Non-pigmented ciliary epithelial cell (primary cell): ENCODE measurements around the gene GAS2L2.

Experiments
- DNase-seq: peaks from one replicate; pipeline ENCODE4 v3.0.0-alpha.2; 2010; ENCODE audit warnings: low read depth

Gene GAS2L2

GRCh38 chr17:35745749-35746320 lies 7.2 kb downstream of the GAS2L2 start:
- DNase-seq = no peak

GRCh38 chr17:35745246-35745645 lies 7.8 kb downstream of the GAS2L2 start:
- DNase-seq = no peak

DNA sequence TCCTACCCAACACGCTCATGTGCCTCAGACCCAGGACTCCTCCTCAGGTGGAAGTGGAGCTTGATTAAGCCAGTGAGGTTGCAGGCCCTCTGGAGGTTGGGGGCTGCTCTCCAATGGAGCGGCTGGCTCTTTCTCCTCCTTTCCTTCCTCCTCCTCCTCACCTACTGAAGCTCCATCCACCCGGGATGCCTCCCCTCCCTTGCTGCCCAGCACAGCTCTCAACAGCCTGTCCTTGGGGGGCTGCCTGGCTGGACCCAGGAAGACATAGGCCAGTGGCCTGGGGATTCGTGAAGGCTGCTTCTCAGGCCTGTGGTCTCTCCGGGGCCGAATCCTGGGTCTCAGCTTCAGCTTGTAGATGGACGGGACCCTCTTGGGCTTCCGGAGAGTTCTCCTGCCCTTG lies 8.2 kb downstream of the GAS2L2 start:
- no peak for DNase-seq

GRCh38 chr17:35743626-35744328 lies 9.3 kb downstream of the GAS2L2 start:
- no peak for DNase-seq

- DNase-seq = no peak
These were observed 10.1 kb downstream of the GAS2L2 start for GRCh38 chr17:35742896-35743477.

DNA sequence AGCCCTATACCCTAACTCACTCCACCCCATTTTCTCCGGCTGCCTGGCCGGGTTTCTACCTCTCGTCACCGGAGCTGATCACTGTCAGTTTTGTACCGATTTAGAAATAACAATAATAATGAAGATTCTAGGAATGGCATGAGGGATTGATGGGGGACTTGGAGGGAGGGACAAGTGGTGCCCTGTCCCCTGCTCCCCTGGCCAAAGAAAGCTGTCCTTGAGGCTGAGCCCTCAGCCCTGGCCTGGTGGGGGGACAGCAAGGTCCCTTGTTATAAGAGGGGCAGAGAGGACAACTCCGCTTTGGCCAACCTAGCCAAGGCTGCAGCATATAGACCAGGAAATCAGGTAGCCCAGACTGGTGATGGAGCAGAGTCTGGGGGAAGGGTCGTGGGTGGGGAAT lies 10.5 kb downstream of the GAS2L2 start:
- DNase-seq = no peak

DNA sequence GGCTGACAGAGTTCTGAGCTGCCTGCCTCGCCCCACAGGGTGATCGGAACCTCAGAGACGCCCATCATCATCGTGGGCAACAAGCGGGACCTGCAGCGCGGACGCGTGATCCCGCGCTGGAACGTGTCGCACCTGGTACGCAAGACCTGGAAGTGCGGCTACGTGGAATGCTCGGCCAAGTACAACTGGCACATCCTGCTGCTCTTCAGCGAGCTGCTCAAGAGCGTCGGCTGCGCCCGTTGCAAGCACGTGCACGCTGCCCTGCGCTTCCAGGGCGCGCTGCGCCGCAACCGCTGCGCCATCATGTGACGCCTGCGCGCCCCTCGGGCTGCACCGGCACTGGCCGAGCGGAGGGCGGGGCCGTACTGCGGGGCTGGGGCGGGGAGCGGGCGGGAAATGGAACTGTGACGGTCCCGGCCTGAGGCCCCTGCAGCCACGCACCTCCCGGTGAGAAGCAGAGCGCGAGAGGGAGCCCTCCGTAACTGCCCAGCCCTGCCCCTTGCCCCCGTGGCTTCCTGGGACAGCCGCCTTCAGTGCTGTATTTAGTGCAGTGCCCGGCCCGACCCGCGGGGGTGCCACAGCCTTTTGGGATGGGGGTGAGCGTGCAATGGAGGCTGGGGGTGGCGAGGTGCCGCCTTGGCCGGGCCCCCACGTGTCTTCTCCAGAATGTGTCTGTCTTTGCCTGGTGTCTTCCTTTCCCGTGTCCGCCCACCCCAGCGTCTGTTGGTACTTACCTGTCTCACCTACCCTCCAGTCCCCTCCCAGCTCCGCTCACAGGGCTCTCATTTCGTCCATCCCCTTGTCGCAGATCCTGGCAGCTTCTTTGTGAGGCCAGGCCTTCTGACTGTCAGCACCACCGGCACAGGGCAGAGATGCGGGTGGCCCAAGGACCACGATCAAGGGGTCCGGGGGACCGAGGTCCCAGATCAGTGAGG lies 11.8 kb downstream of the GAS2L2 start:
- DNase-seq = no peak

DNA sequence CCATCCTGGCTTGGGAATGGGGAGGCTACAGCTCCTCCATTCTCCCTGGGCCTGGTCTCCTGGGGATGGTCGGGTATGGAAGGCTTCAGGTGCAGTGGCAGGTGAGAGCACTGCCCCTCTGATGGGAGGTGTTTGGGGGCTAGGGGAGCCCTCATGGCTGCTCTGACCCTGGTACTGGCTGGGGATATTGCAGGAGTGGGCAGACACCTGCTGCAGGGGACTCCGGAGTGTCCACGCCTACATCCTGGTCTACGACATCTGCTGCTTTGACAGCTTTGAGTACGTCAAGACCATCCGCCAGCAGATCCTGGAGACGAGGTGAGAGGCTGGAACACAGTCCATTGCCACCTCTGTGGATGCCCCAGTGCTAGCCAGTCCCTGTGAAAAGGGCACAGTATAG lies 12.8 kb downstream of the GAS2L2 start:
- DNase-seq = no peak

DNA sequence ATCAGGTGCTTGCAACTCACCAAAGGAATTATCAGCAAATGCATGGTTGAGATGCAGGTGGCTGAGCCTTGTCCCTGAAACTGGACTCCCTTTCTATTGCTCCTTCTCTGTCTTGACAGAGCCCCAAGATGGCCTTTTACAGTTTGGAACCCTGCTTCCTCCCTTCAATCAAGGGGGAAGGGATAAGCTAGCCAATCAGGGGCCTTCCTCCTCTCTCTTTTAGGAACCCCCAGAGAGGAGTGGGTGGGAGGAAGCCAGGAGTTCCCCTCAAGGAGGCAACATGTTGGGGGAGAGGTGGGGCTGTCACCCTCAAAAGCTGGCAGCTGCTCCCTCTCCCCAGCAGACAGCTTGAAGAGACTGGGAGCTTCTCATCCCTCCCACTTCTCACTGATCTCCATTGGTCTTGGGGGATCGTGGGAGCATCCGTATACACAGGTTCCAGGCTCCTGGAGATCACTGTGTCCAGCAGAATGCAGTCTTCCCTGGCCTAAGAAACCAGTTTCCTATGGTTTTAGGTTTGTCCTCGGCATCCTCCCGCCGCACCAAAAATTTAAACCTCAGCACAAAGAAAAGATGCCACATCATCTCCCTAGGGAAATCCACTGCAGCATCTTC lies 14.4 kb downstream of the GAS2L2 start:
- DNase-seq = no peak

- DNase-seq = no peak
These were observed 16.8 kb downstream of the GAS2L2 start for GRCh38 chr17:35736236-35736635.

DNA sequence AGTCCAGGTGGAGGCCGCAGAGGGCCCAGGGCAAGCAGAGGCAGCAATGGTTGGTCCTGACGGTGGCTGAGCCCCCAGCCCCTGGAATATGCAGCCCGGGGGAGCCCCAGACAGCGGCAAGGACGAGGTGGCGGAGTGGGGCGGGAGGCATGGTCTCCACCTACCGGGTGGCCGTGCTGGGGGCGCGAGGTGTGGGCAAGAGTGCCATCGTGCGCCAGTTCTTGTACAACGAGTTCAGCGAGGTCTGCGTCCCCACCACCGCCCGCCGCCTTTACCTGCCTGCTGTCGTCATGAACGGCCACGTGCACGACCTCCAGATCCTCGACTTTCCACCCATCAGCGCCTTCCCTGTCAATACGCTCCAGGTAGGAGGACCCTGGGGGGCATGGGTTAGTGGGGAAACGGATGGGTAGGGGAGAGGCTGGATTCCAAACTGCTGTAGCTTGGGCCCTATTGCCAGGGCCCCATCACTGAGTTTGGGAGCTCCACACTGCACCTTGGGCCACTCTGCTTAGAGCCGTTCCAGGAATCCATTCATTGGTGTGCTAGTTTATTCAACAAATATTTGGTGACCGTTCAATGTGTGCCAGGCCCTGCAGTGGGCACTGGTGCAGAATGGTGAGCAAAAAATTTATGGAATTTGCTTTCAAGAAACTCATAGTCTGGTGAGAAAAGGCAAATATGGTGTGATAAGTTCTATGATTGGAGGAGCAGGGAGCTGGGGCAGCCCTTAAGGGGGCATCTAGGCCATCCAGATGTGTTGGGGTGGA lies 17.8 kb downstream of the GAS2L2 start:
- no peak for DNase-seq

GRCh38 chr17:35734396-35734795 lies 18.6 kb downstream of the GAS2L2 start:
- DNase-seq = no peak

GRCh38 chr17:35733366-35733765 lies 19.7 kb downstream of the GAS2L2 start:
- DNase-seq = no peak

DNA sequence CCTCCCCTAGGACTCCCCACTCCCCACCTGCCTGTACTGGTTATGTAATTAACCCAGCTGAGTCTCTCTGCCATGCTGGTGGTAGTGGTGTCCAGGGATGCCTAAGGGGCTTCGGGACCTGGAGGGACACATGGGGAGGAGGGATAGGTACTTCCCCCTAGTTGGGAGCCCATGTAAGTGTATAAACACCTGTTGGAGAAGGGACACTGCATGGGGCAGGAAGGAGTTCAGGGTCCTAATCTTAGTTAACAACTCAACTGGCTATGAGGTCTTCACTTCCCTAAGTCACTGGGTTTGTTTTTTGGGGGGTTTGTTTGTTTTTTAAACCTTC lies 20.3 kb downstream of the GAS2L2 start:
- DNase-seq = no peak

DNA sequence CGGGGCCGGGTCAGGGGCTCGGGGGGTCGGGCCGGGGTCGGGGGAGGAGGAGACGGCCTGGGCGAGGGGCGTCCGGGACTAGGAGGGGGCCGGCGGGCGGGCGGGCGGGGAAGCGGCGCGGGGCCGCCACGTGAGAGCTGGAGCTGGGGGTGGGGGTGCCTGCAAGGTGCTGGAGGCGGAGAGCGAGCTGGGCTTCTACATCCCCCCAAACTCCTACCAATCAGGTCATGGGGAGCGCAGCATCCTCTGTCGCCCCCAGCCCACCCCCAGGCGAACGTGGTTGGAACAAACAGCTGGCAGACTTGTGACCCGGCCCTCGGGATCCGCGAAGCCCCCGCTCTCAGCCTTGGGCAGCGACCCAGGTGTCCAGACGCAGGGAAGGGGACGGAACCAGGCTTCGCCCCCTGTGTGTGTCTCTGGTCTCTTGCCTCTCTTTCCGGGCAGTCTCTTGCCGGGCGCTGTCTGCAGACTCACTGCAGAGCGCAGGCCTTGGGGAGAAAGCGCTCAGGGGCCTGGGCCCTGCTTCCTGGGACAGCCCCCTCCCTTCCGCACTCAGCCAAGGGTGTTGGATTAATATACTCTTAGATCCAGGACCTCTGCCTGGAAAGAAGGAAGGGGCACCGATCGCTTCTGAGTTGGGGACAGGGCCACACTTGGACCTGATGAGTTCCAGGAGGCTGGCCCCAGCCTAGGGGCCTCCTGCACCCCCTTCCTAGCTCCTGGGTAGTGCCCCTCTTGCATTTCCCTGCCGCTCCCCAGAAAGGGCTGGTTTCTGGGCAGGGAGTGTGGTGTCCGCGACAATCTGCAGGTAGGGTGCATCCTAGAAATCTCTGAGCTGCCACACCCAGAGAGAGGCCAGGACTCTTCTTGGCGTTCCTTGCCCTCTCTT lies 20.9 kb downstream of the GAS2L2 start:
- no peak for DNase-seq

DNA sequence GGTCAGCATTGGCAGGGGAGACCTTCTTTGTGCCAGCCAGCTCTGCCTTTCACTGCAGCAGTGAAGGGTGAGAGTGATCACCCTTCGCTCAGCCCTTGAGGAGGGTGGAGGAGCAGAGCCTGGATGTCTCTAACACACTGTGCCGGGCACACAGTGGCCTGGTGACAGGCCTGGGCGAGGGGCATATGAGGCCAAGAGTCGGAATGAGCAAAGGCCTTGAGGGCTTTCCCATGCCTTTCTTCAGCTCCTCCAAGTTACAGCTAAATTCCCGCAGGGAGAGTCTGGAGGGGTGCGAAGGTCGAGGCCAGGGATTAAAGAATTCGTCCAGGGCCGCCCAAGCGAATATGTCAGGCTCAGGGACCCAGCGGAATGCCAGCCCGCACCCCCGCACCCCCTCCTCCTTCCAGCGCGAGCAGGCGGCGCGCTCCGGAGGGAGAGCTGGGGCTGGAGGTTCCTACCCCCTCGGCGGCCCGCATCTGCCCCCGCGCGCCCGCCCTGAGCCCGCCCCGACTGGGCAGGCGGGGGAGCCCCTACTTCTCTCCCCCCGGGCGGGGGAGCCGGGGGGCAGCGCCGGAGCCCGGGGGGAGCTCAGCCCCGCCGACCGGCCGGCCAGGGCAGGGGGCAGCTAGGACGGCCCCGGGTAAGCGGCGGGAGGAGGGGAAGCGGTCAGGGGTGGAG lies 21.7 kb downstream of the GAS2L2 start, which contains the start of gene RASL10B:
TSS of gene RASL10B (plus strand) at position 401 of the 678 bp plus-strand sequence. CDS start 3,546 bp downstream, outside the sequence.
- no peak for DNase-seq

DNA sequence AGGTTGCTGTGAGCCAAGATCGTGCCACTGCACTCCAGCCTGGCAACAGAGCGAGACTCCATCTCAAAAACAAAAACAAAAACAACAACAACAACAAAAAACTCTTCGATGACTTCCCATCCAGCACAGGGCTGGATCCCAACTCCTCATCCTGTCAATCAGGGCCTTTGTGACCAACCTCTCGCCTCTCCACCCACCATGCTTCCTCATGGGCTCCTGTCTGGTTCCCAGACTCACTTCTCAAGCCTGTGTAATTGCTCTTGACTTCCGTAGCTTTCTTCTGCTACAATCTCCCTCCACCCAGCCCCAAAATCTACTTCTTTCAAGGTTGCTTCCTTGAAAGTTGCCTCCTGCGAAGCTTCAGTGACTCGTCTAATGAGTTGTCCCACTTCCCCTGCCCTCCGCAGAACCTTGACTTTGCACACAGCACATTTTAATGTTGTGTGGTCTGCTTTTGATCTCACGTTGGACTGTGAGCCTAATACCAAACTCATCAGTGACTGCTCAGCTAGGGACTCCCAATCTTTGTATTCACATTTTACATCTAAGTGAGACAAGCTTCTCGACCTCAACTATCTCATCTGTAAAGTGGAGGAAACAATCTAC lies 22.5 kb downstream of the GAS2L2 start:
- DNase-seq = no peak

DNA sequence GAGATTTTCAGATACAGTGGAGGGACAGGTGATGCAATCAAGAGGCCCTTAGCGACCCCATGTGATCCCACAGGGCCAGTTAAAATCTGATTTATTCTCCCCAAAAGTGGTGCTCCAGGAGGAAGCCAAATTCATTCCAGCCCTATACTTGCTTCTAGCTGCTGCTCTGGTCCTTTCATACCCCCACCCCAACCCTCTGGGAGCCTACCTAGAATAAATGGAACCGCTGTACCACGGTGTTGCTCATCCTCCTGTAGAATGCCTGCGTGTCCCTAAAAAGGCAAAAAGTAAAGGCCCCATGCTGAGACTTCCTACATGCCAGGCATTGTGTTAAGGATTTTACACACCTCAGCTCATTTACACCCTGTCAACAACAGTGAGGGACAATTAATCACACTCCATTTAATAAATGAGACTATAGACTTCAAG lies 23.6 kb downstream of the GAS2L2 start:
- no peak for DNase-seq

- DNase-seq = no peak
These were observed 24.5 kb downstream of the GAS2L2 start for GRCh38 chr17:35728551-35728950.
